Type B pancreatic cell (in vitro differentiated cells): ENCODE results near the gene EFHD1. TPM values are rescaled to one million over a fixed set of nuclear protein-coding genes. Genes with fewer than 3 reads are reported as not detected.

ENCODE experiments used
- DNase-seq: peaks from one replicate; pipeline ENCODE4 v3.0.0; 2021; ENCODE audit warnings: mixed read lengths; ENCODE audit not compliant: unreplicated experiment; ENCODE audit errors: extremely low spot score
- H3K27ac Mint-ChIP-seq: 2 replicates; pipeline ENCODE4 v1.8.0; 2021; ENCODE audit warnings: mild to moderate bottlenecking, mixed read lengths
- H3K27me3 Mint-ChIP-seq: 2 replicates; pipeline ENCODE4 v1.8.0; 2021; ENCODE audit warnings: mixed read lengths
- H3K36me3 Mint-ChIP-seq: 2 replicates; pipeline ENCODE4 v1.8.0; 2021; ENCODE audit warnings: mixed read lengths
- H3K4me1 Mint-ChIP-seq: one replicate; pipeline ENCODE4 v1.8.0; 2021; ENCODE audit warnings: mixed read lengths; ENCODE audit not compliant: unreplicated experiment
- H3K4me3 Mint-ChIP-seq: 2 replicates; pipeline ENCODE4 v1.8.0; 2021; ENCODE audit warnings: mild to moderate bottlenecking, mixed read lengths
- H3K9me3 Mint-ChIP-seq: 2 replicates; pipeline ENCODE4 v1.8.0; 2021; ENCODE audit warnings: mixed read lengths
- total RNA-seq: library from RNA; stranded (reverse); gene quantifications from 2 replicates; pipeline ENCODE4 v1.2.1, GENCODE V29; 2021; ENCODE audit warnings: low replicate concordance
- TF ChIP-seq, protein P1 (sequence below): fragments of 200-600 bp; sonication (generic); conservative IDR thresholded peaks from 2 replicates; pipeline ENCODE4 v1.5.0; 2021; ENCODE audit warnings: antibody characterized with exemption, mild to moderate bottlenecking

EFHD1 gene
- total RNA-seq, 1 donor from 2014 or later = 6.0 TPM

DNA sequence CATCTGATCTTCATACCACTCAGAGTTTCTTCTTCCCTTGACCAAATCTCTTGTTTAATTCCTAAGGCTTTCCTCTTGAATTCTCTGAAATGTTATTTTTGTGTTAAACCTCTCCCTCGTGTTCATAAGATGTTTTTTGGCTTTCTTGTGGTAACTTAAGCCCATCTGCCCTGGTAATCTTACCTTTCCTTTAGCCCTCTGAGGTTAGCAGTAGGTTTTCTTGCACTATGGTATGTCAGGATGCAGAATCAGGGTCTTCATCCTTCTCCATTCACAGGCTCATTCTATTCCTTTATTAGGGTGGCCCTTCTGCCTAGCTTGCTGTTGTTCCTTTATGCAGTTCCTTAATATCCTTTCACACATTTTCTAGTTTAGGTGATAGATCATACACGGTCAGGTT, 87.9 kb downstream of the EFHD1 start:
- Mint-ChIP-seq H3K36me3 (peaks cover 52% of the 10 kb centered on the region), H3K27me3 (no peaks in the 10 kb centered on the region), H3K4me3 (no peak overlapping the region), H3K9me3 (no peaks in the 10 kb centered on the region), H3K4me1 (peaks cover 5% of the 10 kb centered on the region), H3K27ac (no peak overlapping the region)
- DNase-seq = no peak
- TF ChIP-seq, protein P1, sequence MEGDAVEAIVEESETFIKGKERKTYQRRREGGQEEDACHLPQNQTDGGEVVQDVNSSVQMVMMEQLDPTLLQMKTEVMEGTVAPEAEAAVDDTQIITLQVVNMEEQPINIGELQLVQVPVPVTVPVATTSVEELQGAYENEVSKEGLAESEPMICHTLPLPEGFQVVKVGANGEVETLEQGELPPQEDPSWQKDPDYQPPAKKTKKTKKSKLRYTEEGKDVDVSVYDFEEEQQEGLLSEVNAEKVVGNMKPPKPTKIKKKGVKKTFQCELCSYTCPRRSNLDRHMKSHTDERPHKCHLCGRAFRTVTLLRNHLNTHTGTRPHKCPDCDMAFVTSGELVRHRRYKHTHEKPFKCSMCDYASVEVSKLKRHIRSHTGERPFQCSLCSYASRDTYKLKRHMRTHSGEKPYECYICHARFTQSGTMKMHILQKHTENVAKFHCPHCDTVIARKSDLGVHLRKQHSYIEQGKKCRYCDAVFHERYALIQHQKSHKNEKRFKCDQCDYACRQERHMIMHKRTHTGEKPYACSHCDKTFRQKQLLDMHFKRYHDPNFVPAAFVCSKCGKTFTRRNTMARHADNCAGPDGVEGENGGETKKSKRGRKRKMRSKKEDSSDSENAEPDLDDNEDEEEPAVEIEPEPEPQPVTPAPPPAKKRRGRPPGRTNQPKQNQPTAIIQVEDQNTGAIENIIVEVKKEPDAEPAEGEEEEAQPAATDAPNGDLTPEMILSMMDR = no peak

DNA sequence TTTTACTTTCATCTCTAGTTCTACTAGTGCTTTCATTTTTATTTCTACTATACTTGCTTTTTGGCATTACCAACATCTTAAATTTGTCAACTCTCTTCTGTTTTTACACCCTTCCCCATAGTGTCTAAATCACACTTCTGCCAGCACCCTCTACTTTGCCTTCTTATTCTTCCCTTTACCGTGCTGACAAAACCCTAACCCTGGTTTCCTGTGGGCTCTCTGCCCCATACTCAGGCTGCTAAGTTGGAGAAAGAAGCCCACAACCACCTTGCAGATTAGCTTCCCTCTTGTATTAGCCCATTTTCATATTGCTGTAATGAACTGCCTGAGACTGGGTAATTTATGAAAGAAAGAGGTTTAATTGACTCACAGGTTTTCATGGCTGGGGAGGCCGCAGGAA, 88.5 kb downstream of the EFHD1 start:
- no peak overlapping the region for H3K4me3 Mint-ChIP-seq
- no peaks in the 10 kb centered on the region for H3K27me3 Mint-ChIP-seq
- H3K27ac Mint-ChIP-seq = no peak overlapping the region
- TF ChIP-seq, protein P1 = no peak
- DNase-seq = no peak
- peaks cover 5% of the 10 kb centered on the region for H3K4me1 Mint-ChIP-seq
- H3K9me3 Mint-ChIP-seq = no peaks in the 10 kb centered on the region
- H3K36me3 Mint-ChIP-seq = peaks cover 49% of the 10 kb centered on the region

DNA sequence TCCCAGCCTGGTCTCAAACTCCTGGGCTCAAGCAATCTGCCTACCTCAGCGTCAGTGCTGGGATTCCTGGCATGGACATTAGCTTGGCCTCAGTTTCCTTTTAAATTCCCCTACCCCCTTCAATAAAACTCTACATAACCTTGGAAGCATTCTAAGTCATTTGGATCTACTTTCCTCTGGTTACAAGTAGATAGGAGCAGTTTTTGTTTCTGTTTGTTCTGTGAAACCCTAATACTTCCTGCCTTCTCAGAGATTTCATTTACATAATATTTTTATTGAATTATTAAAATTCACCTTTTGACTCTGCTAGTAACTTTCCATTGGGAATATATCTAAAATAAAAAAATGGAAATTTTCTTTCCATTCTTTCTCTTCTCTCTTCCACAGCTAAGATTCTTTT, 89.6 kb downstream of the EFHD1 start:
- TF ChIP-seq, protein P1 = no peak
- H3K27ac Mint-ChIP-seq = no peak overlapping the region
- H3K9me3 Mint-ChIP-seq = no peaks in the 10 kb centered on the region

DNA sequence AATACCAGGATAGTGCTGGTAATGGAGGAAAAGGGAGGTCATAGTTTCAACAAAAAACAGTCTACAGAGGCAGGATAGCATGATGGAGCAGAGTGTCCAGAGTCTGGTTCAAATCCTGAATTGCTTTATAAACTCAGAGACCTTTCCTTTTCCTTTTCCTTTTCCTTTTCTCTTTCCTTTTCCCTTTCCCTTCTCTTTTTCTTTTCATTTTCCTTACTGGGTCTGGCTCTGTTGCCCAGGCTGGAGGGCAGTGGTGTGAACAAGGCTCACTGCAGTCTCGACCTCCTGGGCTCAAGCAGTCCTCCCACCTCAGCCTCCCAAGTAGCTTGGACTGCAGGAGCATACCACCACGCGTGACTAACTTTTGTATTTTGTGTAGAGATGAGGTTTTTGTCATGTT, 95.4 kb downstream of the EFHD1 start:
- no peak for DNase-seq
- Mint-ChIP-seq H3K4me1 (no peaks in the 10 kb centered on the region), H3K27ac (no peak overlapping the region), H3K9me3 (no peaks in the 10 kb centered on the region), H3K4me3 (no peak overlapping the region), H3K27me3 (no peaks in the 10 kb centered on the region), H3K36me3 (peaks cover 39% of the 10 kb centered on the region)
- TF ChIP-seq, protein P1 = no peak

More for the DNA sequence above, 89.6 kb downstream of the EFHD1 start:
- peaks cover 5% of the 10 kb centered on the region for H3K4me1 Mint-ChIP-seq
- peaks cover 54% of the 10 kb centered on the region for H3K36me3 Mint-ChIP-seq
- DNase-seq = no peak
- no peak overlapping the region for H3K4me3 Mint-ChIP-seq
- no peaks in the 10 kb centered on the region for H3K27me3 Mint-ChIP-seq

DNA sequence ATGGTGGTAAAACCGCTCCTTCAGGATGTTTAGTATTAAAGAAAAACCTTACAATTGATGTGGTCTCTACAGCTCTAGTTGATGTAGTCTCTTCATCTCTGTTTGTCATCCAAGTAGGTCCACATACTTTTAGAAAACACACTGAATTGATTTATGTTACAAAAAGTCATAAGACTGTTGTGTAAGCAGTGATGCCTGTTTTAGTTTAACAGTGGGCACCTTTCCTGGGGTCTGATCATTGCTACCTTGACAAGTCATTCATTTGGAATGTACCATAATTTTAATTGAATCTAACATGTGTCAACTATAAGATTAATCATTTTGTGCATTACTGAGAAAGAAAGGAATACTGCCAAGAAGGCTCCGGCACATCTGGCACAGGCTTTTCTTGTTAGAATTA, 98.1 kb downstream of the EFHD1 start:
- H3K27me3 Mint-ChIP-seq = no peaks in the 10 kb centered on the region
- H3K9me3 Mint-ChIP-seq = no peaks in the 10 kb centered on the region
- H3K4me3 Mint-ChIP-seq = no peak overlapping the region
- H3K36me3 Mint-ChIP-seq = peaks cover 29% of the 10 kb centered on the region
- no peak for DNase-seq
- no peak overlapping the region for H3K27ac Mint-ChIP-seq
- no peaks in the 10 kb centered on the region for H3K4me1 Mint-ChIP-seq
- TF ChIP-seq, protein P1 = no peak

Other genes starting within 250 kb of the EFHD1 start
- gene ALPG, start 226.8 kb upstream of the EFHD1 start, total RNA-seq = 0.14 and 0.88 TPM in 2 replicates
- gene ALPI, start 177.5 kb upstream of the EFHD1 start, total RNA-seq = 1.5 and 6.5 TPM in 2 replicates
- gene ECEL1, start 145.8 kb upstream of the EFHD1 start, total RNA-seq = 7.8 and 9.6 TPM in 2 replicates
- 0.34 TPM in 1 of 2 replicates, not detected in the other for gene PRSS56, start 113.2 kb upstream of the EFHD1 start, total RNA-seq
- gene CHRND, start 107.4 kb upstream of the EFHD1 start, total RNA-seq = 0.60 TPM in 1 of 2 replicates, not detected in the other
- gene CHRNG, start 93.9 kb upstream of the EFHD1 start, total RNA-seq = 0.50 and 0.87 TPM in 2 replicates
- gene TIGD1, start 83.0 kb upstream of the EFHD1 start, total RNA-seq = 7.2 and 10.8 TPM in 2 replicates
- 77.1 and 83.1 TPM in 2 replicates for gene EIF4E2, start 82.9 kb upstream of the EFHD1 start, total RNA-seq
- 60.7 and 65.7 TPM in 2 replicates for gene GIGYF2, start 63.7 kb downstream of the EFHD1 start, total RNA-seq
- 1.6 and 2.9 TPM in 2 replicates for gene KCNJ13, start 143.0 kb downstream of the EFHD1 start, total RNA-seq
- gene SNORC, start 236.7 kb downstream of the EFHD1 start, total RNA-seq = 7.1 and 28.9 TPM in 2 replicates